IPS DF 4.7 (cell line): ENCODE data around the gene INTS3.

Source experiments
- DNase-seq: peaks from one replicate; pipeline ENCODE4 v3.0.0-alpha.2; 2013; ENCODE audit warnings: low spot score; ENCODE audit errors: extremely low read depth

Gene INTS3, protein sequence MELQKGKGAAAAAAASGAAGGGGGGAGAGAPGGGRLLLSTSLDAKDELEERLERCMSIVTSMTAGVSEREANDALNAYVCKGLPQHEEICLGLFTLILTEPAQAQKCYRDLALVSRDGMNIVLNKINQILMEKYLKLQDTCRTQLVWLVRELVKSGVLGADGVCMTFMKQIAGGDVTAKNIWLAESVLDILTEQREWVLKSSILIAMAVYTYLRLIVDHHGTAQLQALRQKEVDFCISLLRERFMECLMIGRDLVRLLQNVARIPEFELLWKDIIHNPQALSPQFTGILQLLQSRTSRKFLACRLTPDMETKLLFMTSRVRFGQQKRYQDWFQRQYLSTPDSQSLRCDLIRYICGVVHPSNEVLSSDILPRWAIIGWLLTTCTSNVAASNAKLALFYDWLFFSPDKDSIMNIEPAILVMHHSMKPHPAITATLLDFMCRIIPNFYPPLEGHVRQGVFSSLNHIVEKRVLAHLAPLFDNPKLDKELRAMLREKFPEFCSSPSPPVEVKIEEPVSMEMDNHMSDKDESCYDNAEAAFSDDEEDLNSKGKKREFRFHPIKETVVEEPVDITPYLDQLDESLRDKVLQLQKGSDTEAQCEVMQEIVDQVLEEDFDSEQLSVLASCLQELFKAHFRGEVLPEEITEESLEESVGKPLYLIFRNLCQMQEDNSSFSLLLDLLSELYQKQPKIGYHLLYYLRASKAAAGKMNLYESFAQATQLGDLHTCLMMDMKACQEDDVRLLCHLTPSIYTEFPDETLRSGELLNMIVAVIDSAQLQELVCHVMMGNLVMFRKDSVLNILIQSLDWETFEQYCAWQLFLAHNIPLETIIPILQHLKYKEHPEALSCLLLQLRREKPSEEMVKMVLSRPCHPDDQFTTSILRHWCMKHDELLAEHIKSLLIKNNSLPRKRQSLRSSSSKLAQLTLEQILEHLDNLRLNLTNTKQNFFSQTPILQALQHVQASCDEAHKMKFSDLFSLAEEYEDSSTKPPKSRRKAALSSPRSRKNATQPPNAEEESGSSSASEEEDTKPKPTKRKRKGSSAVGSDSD

GRCh38 chr1:153727463-153728304, at the start of gene INTS3:
Gene INTS3 (plus strand): TSS chr1:153728050. CDS start chr1:153728635, 585 bp downstream.
- peak; percentile 99 for DNase-seq

DNA sequence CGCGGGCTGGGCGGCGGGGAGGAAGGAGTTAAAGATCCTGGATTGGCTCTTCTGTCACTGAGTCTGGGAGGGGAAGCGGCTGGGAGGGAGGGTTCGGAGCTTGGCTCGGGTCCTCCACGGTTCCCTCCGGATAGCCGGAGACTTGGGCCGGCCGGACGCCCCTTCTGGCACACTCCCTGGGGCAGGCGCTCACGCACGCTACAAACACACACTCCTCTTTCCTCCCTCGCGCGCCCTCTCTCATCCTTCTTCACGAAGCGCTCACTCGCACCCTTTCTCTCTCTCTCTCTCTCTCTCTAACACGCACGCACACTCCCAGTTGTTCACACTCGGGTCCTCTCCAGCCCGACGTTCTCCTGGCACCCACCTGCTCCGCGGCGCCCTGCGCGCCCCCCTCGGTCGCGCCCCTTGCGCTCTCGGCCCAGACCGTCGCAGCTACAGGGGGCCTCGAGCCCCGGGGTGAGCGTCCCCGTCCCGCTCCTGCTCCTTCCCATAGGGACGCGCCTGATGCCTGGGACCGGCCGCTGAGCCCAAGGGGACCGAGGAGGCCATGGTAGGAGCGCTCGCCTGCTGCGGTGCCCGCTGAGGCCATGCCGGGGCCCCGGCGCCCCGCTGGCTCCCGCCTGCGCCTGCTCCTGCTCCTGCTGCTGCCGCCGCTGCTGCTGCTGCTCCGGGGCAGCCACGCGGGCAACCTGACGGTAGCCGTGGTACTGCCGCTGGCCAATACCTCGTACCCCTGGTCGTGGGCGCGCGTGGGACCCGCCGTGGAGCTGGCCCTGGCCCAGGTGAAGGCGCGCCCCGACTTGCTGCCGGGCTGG, 49.1 kb upstream of the INTS3 start, which contains the start of gene NPR1:
NPR1 (plus strand) TSS at position 170 of the 818 bp plus-strand sequence; CDS start at position 591, 421 bp downstream.
- DNase-seq: no peak

GRCh38 chr1:153679337-153680119, 48.3 kb upstream of the INTS3 start:
- no peak for DNase-seq

- DNase-seq: no peak
These were observed 47.8 kb upstream of the INTS3 start for GRCh38 chr1:153680120-153680403.

DNA sequence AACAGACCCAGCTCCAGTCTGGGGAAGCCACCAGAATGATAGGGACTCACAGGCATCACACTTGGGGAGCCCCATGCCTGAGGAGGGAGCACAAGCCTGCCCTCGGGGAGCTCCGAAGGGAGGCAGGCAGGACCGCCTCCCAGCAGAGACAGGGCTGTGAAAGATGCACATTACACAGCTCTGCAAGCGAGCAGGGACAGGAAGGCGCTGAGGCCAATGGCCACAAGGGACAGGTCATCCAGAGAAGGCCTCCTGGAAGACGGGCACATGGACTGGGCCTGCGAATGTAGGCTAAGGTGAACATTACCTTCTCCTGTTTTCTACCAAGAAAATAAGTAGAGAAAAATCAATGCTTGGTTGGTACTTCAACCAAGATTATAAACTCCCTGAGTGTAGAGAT, 45.1 kb upstream of the INTS3 start:
- no peak for DNase-seq

DNA sequence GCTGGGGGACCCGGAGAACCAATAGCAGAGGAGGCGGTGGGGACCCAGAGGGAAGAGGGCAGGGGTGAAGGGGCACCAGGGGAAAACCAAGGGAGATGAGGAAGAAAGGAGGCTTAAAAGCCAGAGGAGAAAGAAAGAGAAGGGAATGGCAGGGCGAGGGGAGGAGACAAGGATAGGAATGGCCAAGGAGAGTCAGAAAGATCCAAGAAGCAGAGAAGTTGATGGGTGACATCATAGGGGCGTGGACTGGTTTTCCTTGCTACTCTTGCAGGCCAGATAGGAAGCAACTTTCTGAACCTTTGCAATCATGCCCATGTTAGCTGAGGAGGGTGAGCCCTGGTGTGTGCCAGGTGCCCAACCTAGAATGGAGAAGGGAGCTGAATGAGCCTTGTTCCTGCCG, 44.0 kb upstream of the INTS3 start:
- DNase-seq: no peak

DNA sequence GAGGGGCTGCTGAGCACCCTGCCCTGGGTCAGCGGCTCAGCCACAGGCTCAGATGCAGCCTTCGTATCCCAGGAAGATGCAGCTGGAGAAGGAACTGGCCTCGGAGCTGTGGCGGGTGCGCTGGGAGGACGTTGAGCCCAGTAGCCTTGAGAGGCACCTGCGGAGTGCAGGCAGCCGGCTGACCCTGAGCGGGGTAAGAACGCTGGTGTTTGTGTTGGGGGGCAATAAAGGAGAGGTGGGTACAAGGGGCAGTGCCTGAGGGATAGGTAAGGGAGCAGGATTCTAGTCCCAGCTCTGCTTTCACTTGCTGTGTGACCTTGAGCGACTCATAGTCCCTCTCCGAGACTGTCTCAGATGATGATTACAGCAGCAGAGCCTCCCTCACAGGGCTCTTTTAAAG, 43.0 kb upstream of the INTS3 start:
- no peak for DNase-seq

- DNase-seq: no peak
These were observed 42.1 kb upstream of the INTS3 start for GRCh38 chr1:153685544-153686340.

GRCh38 chr1:153687346-153688125, 40.3 kb upstream of the INTS3 start:
- DNase-seq: no peak

GRCh38 chr1:153688276-153688675, 39.6 kb upstream of the INTS3 start:
- no peak for DNase-seq

DNA sequence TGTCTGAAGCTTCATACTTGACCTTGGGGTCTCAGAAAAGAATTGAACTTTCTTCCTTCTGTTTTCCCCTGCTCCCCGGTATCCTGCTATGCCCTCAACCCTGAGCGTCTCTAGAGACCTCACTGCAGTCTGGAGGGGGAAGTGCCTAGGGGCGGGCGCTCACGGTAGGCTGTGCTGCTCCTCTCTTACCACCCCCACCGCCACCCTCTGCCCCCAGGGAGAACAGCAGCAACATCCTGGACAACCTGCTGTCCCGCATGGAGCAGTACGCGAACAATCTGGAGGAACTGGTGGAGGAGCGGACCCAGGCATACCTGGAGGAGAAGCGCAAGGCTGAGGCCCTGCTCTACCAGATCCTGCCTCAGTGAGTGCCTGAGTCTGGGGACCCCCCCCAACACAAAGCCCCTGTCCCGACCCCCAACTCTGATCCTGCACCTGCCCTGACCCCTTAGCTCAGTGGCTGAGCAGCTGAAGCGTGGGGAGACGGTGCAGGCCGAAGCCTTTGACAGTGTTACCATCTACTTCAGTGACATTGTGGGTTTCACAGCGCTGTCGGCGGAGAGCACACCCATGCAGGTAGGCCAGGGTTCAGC, 39.0 kb upstream of the INTS3 start:
- no peak for DNase-seq

DNA sequence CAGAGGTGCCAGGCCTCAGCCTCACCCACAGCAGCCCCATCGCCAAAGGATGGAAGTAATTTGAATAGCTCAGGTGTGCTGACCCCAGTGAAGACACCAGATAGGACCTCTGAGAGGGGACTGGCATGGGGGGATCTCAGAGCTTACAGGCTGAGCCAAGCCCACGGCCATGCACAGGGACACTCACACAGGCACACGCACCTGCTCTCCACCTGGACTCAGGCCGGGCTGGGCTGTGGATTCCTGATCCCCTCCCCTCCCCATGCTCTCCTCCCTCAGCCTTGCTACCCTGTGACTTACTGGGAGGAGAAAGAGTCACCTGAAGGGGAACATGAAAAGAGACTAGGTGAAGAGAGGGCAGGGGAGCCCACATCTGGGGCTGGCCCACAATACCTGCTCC, 34.4 kb upstream of the INTS3 start:
- no peak for DNase-seq

- no peak for DNase-seq
These were observed 31.1 kb upstream of the INTS3 start for GRCh38 chr1:153696741-153697140.

DNA sequence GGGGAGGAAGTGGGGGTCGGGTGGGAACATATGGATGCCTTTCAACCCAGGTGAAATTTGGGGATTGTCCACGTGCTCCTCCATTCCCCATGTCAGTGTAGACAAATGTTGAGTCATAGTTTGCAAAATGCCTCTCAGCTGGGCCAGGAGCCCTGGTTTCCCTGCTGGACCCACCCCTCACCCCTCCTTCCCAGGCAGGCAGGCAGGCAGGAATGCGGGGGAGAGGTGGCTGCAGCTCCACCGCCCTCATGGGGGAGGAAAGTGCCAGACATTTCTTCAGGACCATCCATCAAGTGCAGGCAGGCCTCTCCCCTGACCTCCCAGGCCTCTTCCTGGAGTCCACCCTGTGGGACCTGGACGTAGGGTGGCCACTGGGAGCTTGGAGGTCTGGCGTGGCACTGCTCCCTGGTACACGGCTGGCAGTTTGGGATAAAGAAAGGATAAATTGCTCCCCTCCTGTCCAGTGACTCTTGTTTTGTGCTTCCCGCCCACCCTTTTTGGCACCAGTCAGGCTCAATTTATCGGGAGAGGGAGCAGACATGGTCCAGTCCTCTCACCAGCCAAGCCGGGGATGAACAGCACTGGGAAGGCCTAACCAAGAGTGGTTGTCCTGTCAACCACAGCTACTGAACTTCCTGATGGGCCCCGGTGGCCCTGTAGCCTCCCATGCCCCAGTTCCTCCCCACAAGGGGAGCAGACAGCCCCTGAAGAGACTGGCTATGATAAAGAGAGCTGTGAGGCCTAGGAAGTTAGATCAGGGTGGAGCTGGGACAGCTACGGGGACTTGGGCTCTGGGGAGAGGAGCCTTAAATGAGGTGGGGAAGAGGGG, 30.4 kb upstream of the INTS3 start:
- DNase-seq: no peak

DNA sequence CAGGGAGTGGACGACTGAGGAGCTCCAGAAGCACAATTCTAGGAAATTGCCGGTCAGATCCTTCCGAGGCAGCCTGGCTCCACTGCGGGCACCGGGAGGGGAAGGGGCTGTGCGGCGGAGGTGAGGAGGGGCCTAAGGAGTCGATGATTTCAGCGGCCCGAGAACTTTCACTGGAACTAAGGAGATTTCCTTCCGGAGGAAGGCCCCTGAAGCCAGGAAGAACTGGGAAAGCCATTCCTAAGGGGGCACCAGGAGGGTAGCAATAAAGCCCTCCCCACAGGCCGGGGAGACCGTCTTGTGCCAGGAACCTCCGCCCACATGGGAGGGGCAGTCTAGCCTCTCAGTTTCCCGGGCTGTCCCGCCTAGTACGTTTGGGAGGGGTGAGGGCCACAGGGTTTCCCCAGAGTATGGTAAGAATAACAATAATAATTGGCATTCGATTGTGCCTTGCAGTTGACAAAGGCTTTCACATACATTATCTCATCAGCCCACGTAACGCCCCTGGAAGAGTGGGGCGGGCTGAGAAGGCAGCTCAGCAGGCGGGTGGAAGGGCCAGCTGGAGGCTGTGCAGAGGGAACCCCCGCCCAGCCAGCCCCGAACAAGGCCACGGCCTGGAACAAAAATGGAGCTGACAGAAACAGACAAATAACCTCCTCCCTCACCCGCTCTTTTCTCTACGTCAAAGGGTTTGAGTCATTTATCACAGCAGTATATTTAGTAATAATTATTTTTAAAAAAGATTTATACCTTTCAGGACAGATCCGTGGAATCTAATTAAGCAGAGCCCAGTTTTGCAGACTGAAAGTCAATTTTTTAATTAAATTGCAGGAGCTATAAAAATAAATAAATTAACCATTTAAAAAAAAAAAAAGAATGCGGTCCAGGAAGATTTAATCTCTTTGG, 29.6 kb upstream of the INTS3 start:
- DNase-seq: no peak
